IMR-90 (cell line): ENCODE measurements around the gene MGAT4A. TPM values are rescaled to one million over a fixed set of nuclear protein-coding genes. Genes with fewer than 3 reads are reported as not detected.

ENCODE experiments used
- ATAC-seq: fragments of 200-7000 bp; cut with Tn5 transposase; 2 replicates; pipeline ENCODE4 v1.9.1; 2020; ENCODE audit warnings: low read depth, mild to moderate bottlenecking, moderate library complexity
- BruUV-seq: library from RNA; stranded (reverse); fragments of 400-500 nt; replicated peaks from 2 replicates; lab custom pipeline; 2021; lab: Mats Ljungman, UMichigan
- CTCF ChIA-PET: fragments of 300-600 bp; formaldehyde crosslinking; extraction: SDS; loops from one replicate; lab custom pipeline; 2021; ENCODE audit warnings: antibody characterized with exemption; lab: Yijun Ruan, JAX
- POLR2A ChIA-PET: fragments of 300-600 bp; sonication (Branson Sonifier 250); formaldehyde crosslinking; loops from one replicate; lab custom pipeline; 2022; ENCODE audit warnings: antibody characterized with exemption; ENCODE audit not compliant: unreplicated experiment; lab: Charles Lee
- DNase-seq: peaks from one replicate; pipeline ENCODE4 v3.0.0; 2013
- H2AFZ ChIP-seq: replicated peaks from 2 replicates; pipeline ENCODE3; 2013; ENCODE audit warnings: low read length, mild to moderate bottlenecking; ENCODE audit not compliant: poor library complexity
- H2AK5ac ChIP-seq: 2 replicates; pipeline ENCODE4 v1.6.1; 2013; ENCODE audit warnings: low read depth, low read length, inconsistent platforms
- H2AK9ac ChIP-seq: replicated peaks from 2 replicates; pipeline ENCODE3; 2013; ENCODE audit warnings: mild to moderate bottlenecking, low read depth, low read length, moderate library complexity; ENCODE audit not compliant: poor library complexity
- H2BK120ac ChIP-seq: 2 replicates; pipeline ENCODE4 v1.6.1; 2013; ENCODE audit warnings: low read depth, low read length, inconsistent platforms
- H2BK15ac ChIP-seq: 3 replicates; pipeline ENCODE4 v1.6.1; 2013; ENCODE audit warnings: low read depth, low read length, inconsistent platforms
- H2BK20ac ChIP-seq: 2 replicates; pipeline ENCODE4 v1.6.1; 2013; ENCODE audit warnings: low read depth, mild to moderate bottlenecking, inconsistent platforms, low read length, moderate library complexity
- H2BK5ac ChIP-seq: 2 replicates; pipeline ENCODE4 v1.6.1; 2013; ENCODE audit warnings: mild to moderate bottlenecking, low read depth, low read length, inconsistent platforms; ENCODE audit not compliant: poor library complexity, severe bottlenecking
- H3K14ac ChIP-seq: replicated peaks from 2 replicates; pipeline ENCODE4 v1.6.1; 2013; ENCODE audit warnings: low read depth, low read length, inconsistent platforms
- H3K18ac ChIP-seq: 2 replicates; pipeline ENCODE4 v1.6.1; 2013; ENCODE audit warnings: low read depth, low read length, control low read depth
- H3K23ac ChIP-seq: 2 replicates; pipeline ENCODE4 v1.6.1; 2013; ENCODE audit warnings: low read depth, low read length, inconsistent platforms
- H3K27ac ChIP-seq: 2 replicates; pipeline ENCODE4 v1.5.1; 2013; ENCODE audit warnings: mild to moderate bottlenecking, control low read depth, low read length; ENCODE audit not compliant: insufficient read depth
- H3K27me3 ChIP-seq: 2 replicates; pipeline ENCODE4 v1.6.1; 2013; ENCODE audit warnings: low read length; ENCODE audit not compliant: control insufficient read depth, insufficient read depth
- H3K36me3 ChIP-seq: 2 replicates; pipeline ENCODE4 v1.6.1; 2013; ENCODE audit warnings: low read length, mixed read lengths; ENCODE audit not compliant: control insufficient read depth, insufficient read depth
- H3K4ac ChIP-seq: 2 replicates; pipeline ENCODE4 v1.6.1; 2013; ENCODE audit warnings: low read depth, low read length, inconsistent platforms
- H3K4me1 ChIP-seq: 2 replicates; pipeline ENCODE4 v1.6.1; 2013; ENCODE audit warnings: low read length, mixed read lengths; ENCODE audit not compliant: control insufficient read depth, insufficient read depth
- H3K4me2 ChIP-seq: 2 replicates; pipeline ENCODE4 v1.6.1; 2013; ENCODE audit warnings: low read depth, mild to moderate bottlenecking, control low read depth, low read length, moderate library complexity
- H3K4me3 ChIP-seq: 2 replicates; pipeline ENCODE4 v1.5.1; 2013; ENCODE audit warnings: low read depth, mild to moderate bottlenecking, control low read depth, low read length, moderate library complexity; ENCODE audit not compliant: insufficient read depth
- H3K56ac ChIP-seq: 2 replicates; pipeline ENCODE4 v1.6.1; 2013; ENCODE audit warnings: low read length, inconsistent platforms; ENCODE audit not compliant: insufficient read depth; ENCODE audit errors: extremely low read depth
- H3K79me1 ChIP-seq, 2 experiments: 2 replicates each; pipeline ENCODE4 v1.6.1; 2013; ENCODE audit warnings: low read length in 2 of 2, inconsistent platforms in 1 of 2, low read depth in 1 of 2
- H3K9ac ChIP-seq: 2 replicates; pipeline ENCODE4 v1.6.1; 2013; ENCODE audit warnings: low read depth, low read length, control low read depth
- H3K9me1 ChIP-seq: 2 replicates; pipeline ENCODE4 v1.6.1; 2013; ENCODE audit warnings: low read length, inconsistent platforms; ENCODE audit not compliant: insufficient read depth
- H3K9me3 ChIP-seq: 2 replicates; pipeline ENCODE4 v1.6.1; 2013; ENCODE audit warnings: low read length; ENCODE audit not compliant: control insufficient read depth, insufficient read depth
- H4K20me1 ChIP-seq: 2 replicates; pipeline ENCODE4 v1.6.1; 2013; ENCODE audit warnings: low read length, inconsistent platforms; ENCODE audit not compliant: insufficient read depth
- H4K5ac ChIP-seq: 2 replicates; pipeline ENCODE4 v1.6.1; 2013; ENCODE audit warnings: mild to moderate bottlenecking, low read depth, low read length, control low read depth
- H4K8ac ChIP-seq, 2 experiments: 2 replicates each; pipeline ENCODE4 v1.6.1; 2013; ENCODE audit warnings: low read depth in 2 of 2, low read length in 2 of 2, control low read depth in 1 of 2, inconsistent platforms in 1 of 2
- H4K91ac ChIP-seq: 2 replicates; pipeline ENCODE4 v1.6.1; 2013; ENCODE audit warnings: low read depth, low read length, inconsistent platforms; ENCODE audit not compliant: insufficient read depth
- CHD1 ChIP-seq: IDR thresholded peaks from 2 replicates; pipeline ENCODE4 v1.6.1; 2012; ENCODE audit warnings: low read depth, low read length, improper control_type of control experiment
- POLR2A ChIP-seq: IDR thresholded peaks from 2 replicates; pipeline ENCODE4 v1.6.1; 2012; ENCODE audit warnings: mild to moderate bottlenecking, low read depth, low read length
- WGBS, 2 experiments: methylation state at CpG; one replicate each; pipeline versions ENCODE4 v1.1.5 to v1.1.7; 2013; ENCODE audit warnings: missing lambda C conversion rate in 2 of 2; ENCODE audit not compliant: insufficient read length in 1 of 2; ENCODE audit errors: extremely low coverage in 2 of 2; 5-methylcytosine and 5-hydroxymethylcytosine counted together
- dilution Hi-C: fragments of 300-500 bp; cut with HindIII; formaldehyde crosslinking; loops from one replicate; pipeline ENCODE4 v1.14.3; 2018; ENCODE audit warnings: low sequenced_read_pairs; ENCODE audit not compliant: unreplicated experiment
- in situ Hi-C: fragments of 300-500 bp; cut with MboI; formaldehyde crosslinking; loops from 3 replicates; pipeline ENCODE4 v1.14.3; 2019; ENCODE audit warnings: low sequenced_read_pairs, inconsistent platforms, mixed read lengths
- intact Hi-C: fragments of 100-400 bp; cut with micrococcal nuclease; formaldehyde crosslinking; loops from 2 replicates; pipeline ENCODE4 v1.10.0; 2022
- polyA plus RNA-seq, 3 experiments: library from polyadenylated mRNA; depleted of rRNA; stranded (reverse); fragments of >200 nt; gene quantifications; 2 replicates each; pipeline ENCODE4 v1.2.3, GENCODE V29; 2012; ENCODE audit warnings: low replicate concordance in 1 of 3
- total RNA-seq: library from RNA; depleted of rRNA; stranded (reverse); fragments of >200 nt; gene quantifications from 2 replicates; pipeline ENCODE4 v1.2.3, GENCODE V29; 2012

The MGAT4A gene
- total and polyA plus RNA-seq, 2 of the 4 experiments (the other 2 are of a cell fraction) = under 0.01 TPM; not detected in 1

DNA sequence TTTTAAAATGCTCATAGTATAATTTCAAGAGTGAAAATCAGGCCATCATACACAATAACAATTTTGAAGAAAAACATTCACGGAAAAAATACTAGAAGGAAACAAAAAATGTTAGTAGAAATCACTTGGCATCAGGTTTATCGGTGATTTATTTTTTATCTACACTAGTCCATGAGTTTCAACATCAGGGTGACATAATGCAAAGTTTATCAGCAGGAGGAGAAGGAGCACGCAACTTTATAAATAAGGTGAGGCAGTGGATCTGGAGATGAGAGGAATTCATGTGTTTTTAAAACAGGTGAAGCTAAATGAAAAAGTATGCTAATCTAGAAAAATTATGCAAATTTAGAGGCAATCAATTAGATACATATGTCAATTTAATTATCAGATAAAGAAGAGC is 54.2 kb downstream of the MGAT4A start:
- H2BK120ac ChIP-seq = no peak overlapping the region
- H3K4me2 ChIP-seq = no peak overlapping the region
- H2AK9ac ChIP-seq = no peak overlapping the region
- H3K18ac ChIP-seq = no peak overlapping the region
- H2BK20ac ChIP-seq = no peak overlapping the region
- ChIA-PET POLR2A (no interaction called here), CTCF (no interaction called here)
- no peaks in the 10 kb centered on the region for H3K36me3 ChIP-seq
- no peak overlapping the region for H2AK5ac ChIP-seq
- ATAC-seq = no peak
- in situ Hi-C loops = no loop called here
- no peak overlapping the region for H2AFZ ChIP-seq
- no peaks in the 10 kb centered on the region for H3K9me3 ChIP-seq
- WGBS, 2 experiments = no CpG with 5 or more reads among the region's 3 CpGs
- H3K9ac ChIP-seq = no peak overlapping the region
- intact Hi-C loops = no loop called here
- no peak for DNase-seq
- no peak overlapping the region for H3K4me3 ChIP-seq
- no peaks in the 10 kb centered on the region for H3K79me1 ChIP-seq
- no peak overlapping the region for H4K8ac ChIP-seq
- TF ChIP-seq POLR2A = no peak
- no peak for TF ChIP-seq CHD1
- H2BK5ac ChIP-seq = no peak overlapping the region
- H3K23ac ChIP-seq = no peak overlapping the region
- dilution Hi-C loops = no loop called here
- no peak overlapping the region for H2BK15ac ChIP-seq
- H3K14ac ChIP-seq = no peak overlapping the region
- H3K56ac ChIP-seq = no peak overlapping the region
- no peaks in the 10 kb centered on the region for H3K27me3 ChIP-seq
- no peak overlapping the region for H3K4ac ChIP-seq
- no peaks in the 10 kb centered on the region for H3K9me1 ChIP-seq
- no peaks in the 10 kb centered on the region for H4K20me1 ChIP-seq
- H3K27ac ChIP-seq = no peak overlapping the region
- H3K4me1 ChIP-seq = no peaks in the 10 kb centered on the region
- H4K91ac ChIP-seq = no peak overlapping the region
- BruUV-seq = no TSS peak
- H4K5ac ChIP-seq = no peak overlapping the region
